Kidney tubule cell (primary cell): ENCODE data around the gene MYH7.
"Not testable (repeated sequence)": the region's sequence is repeated elsewhere in the genome, so short reads cannot be mapped to it uniquely, and the experiment has no call there.

Experiments
- DNase-seq: peaks from one replicate; pipeline ENCODE4 v3.0.0-alpha.2; 2018; ENCODE audit warnings: low spot score

MYH7 gene

DNA sequence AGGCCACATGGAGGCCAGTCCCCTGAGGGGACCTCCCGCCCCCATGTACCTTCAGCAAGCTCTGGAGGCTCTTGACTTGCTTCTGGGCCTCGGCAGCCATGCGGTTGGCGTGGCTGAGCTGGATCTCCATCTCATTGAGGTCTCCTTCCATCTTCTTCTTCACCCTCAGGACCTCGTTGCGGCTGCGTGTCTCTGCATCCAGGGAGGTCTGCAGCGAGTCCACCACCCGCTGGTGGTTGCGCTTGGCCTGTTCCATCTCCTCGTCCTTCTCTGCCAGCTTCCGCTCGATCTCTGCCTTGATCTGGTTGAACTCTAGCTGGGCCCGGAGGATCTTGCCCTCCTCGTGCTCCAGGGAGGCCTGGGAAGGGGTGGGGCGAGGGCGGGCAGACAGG is 49.2 kb downstream of the MYH7 start:
- not testable (repeated sequence) for DNase-seq

DNA sequence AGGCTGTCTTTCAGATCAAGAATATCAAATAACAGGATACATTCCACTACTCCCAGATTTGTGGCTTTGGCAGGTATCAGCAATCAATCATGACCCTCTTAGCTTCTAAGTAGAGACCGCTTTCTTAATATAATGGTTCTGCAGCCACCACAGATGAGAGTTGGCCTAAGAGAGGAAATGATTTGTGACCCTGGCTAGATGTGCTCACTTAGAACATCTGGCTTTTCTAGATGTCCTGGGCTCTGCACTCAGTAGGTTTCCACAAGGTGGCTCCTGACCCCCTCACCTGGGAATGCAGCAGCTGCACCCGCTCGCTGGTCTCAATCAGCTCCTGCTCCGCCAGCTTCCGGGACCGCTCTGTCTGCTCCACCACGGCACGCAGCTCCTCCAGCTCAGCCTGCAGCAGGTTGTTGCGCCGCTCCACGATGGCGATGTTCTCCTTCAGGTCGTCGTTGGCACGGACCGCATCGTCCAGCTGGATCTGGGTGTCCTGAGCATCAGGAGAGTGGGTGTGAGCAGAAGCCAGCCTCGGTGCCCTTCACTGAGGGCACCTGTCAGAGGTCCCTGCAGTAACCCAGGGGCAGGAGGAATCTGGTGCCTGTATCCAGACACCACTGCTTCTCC is 49.7 kb downstream of the MYH7 start:
- DNase-seq: no peak

DNA sequence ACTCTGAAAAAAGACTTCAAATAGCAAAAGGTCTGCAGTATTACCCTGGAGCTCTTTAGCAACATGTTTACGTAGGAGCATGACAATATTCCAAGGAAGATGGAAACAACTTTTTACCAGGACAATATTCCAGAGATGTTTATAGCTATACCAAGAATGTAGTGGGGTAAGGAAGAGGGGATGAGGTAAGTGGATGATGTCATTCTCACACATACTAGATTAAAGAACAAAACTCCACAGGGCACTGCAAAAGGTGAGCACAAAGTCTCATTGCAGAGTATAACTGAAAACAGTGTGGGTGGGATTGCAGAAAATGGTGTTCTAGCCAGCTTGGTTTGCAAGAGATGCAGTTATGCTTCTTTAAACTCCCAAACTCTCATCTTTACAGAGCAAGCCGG is 50.2 kb downstream of the MYH7 start:
- DNase-seq: no peak

DNA sequence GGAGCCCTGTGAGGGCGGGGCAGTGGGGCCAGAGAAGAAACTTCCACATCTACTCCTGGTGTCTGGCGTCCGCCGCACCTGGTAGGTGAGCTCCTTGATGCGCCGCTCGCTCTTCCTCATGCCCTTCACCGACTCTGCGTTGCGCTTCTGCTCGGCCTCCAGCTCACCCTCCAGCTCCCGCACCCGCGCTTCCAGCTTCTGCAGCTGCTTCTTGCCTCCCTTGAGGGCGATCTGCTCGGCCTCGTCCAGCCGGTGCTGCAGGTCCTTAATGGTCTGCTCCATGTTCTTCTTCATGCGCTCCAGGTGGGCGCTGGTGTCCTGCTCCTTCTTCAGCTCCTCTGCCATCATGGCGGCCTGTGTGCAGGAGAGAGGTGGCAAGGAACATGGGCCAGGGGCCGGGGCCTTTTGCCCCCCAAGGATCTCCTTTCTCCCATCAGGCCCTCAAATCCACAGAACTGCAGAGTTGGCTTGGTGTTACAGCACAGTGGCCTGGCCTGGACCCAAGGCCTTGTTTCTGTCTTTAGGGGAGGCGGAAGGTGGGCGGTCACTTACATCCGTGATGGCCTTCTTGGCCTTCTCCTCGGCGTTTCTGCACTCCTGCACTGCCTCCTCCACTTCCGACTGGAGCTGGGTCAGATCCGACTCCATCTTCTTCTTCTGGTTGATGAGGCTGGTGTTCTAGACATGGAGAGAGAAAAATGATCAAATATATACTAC is 50.9 kb downstream of the MYH7 start:
- no peak for DNase-seq

DNA sequence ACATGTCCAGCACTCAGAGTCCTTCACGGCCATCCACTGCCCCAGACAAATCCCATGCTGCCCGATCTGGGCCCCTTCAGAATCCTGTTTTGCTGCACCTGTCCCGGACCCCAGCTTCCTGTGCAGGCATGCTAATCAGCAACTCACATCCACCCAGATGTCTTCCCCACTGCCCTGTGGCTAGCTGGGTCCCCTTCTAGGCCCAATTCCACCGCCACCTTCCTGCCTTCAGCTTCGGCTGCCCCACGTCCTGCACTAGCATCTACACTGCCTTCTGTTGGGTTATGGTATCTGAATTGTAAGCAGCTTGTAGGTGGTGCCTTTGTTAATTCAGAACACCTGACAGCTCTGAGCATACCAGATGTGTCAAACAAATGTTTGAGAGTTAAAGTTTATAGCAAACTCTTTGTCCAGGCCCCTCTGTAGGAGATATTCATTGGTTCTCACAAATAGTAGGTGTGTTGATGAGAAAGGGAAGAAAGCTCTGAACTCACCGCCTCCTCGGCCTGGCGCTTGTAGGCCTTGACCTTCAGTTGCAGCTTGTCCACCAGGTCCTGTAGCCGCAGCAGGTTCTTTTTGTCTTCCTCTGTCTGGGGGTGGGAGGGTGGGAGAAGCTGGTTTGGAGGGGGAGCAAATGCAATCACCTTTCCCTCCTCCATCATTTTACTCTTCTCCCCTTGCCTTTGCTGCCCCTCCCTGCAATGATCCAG is 52.6 kb downstream of the MYH7 start:
- no peak for DNase-seq

DNA sequence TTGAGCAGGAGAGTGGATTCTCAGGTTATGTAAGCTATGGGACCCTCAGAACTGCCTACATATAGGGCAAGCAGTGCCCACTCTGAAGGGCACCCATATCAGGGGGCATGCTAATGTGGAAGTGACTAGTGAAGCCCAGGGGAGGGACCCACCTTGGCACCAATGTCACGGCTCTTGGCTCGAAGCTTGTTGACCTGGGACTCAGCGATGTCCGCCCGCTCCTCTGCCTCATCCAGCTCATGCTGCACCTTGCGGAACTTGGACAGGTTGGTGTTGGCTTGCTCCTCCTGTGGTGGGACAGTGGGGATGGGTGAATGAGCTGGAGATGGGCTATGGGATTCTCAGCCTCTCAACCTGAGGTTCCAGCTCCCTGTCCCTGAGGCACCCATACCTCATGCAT is 53.2 kb downstream of the MYH7 start:
- DNase-seq: no peak

DNA sequence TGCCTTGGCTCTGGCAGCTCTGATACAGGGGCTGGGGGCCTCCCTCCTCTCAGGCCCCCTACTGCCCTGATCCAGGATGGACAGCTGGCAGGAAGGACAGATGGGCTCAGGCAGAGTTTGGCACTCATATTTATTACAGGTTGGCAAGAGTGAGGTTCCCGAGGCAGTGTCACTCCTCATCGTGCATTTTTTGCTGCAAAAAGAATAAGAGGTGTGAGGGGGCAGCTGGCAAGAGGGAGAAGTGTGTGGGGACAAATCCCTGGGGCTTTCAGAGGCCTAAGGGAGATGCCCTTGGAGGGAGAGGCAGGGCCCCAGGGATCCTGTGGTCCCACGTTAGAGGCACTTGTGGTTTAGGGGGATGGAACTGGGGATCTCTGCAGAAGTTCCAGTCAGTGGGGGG is 53.6 kb downstream of the MYH7 start:
- no peak for DNase-seq

DNA sequence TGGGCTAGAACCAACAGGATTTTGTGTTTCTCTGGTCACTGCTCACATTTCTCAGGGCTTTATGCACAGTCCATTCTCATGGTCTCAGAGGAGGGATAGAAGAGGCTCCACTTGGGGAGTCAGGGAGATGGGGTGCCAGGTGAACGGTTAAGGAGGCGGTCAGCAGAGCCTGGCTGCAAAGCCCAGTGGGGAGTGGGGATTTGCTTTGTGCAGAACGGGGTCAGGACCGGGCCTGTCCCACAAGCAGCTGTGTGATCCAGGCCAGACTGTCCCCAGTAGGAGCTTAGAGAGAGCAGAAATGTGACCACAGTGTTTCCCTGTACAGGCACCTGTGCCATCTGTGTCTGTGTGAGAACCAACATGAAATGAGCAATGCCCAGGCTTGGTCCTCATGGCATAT is 54.5 kb downstream of the MYH7 start:
- DNase-seq: no peak

DNA sequence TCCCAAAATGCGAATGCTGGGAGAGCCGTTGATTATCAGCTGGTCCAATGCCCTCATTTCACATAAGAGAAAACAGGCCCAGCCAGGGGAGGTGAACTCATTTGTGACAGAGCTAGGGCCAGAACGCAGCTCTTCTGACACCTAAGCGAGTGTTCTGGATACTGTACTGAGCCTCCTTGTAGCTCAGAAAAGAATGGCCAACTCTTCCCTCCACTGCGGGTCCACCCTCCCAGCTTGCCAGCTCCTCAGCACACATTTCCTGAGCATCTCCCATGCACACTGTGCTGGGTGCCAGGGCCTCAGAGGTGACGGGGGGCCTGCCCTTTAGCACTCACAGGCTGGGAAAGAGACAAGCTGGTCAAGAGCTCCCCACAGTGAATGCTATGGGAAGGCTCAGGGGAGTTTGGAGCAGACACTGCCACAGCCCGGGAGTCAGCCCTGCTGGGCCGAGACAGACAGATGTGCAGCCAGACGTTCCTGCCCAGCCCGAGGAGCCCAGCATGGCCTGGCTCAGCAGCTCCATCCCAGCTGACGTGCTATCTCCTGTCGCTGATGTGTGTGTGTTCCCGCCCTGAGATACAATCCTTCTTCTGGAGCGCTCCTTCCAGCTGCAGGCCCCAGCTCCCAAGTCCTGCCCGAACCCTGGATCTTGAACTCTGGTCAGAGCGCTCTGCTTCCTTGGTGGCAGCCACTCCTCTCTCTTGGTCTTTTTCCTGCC is 55.1 kb downstream of the MYH7 start:
- DNase-seq: no peak

DNA sequence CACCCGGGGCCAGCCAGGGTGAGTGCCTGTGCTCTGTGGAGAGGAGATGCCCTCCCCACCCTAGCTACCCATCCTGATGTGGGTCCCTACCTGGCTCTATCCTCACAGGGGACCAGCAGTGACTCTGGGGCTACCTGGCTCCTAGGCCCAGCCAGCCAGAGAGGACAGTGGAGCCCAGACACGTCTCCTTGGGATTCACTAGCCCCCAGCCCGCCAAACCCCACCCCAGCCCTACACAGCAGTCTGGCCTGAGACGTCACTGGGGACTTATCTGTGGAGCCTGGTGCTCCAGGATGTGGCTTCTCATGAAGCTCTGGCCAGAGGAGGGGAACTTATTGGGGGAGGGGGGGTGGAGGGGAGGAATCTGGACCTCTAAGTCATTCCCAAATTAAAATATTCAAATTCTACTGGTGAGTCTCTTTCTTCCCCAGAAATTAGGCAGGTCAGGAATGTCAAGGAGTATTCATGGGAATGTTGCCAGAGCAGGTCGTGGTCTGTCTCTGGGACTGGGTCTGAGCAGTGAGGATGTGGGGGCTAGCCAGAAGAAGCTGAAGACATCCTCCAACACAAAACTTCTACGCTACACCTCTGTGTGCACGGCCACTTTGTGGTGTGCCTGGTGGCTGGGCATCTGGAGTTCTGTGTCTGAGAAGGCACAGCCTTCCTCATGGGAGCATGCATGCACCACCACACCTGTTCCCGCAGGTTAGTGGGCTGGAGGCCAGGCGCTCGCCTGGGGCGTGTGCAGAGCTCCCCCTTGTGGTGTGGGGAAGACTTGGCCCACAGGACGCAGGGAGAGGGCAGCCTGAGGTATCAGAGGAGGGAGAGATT is 55.9 kb downstream of the MYH7 start:
- peak; percentile 67 for DNase-seq

DNA sequence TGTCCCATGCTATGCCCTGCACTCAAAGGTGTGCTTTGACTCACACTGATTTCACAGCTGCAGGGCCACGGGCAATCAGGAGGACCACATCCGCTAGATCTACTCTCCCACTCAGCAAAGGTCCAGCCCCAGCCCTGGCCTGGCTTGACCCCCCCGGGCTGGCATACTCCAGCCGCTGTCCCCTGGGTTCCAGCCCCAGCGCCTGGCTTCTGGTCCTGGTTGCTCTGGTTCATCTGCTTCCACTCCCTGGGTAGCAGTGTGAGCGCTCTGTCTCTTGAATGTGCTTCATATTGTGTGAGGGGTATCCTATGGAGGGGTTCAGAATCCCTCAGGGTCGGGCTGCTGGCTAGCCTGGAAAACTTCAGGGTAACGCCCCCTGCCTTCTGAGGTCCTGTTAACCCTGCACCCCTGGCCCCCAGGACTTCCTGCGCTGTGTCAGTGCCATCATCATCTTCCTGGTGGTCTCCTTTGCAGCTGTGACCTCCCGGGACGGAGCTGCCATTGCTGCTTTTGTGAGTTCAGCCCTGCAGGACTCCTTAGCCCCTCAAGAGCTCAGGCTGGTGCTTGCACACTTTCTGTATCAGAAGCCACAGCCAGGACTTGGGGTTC is 56.7 kb downstream of the MYH7 start:
- DNase-seq: no peak

DNA sequence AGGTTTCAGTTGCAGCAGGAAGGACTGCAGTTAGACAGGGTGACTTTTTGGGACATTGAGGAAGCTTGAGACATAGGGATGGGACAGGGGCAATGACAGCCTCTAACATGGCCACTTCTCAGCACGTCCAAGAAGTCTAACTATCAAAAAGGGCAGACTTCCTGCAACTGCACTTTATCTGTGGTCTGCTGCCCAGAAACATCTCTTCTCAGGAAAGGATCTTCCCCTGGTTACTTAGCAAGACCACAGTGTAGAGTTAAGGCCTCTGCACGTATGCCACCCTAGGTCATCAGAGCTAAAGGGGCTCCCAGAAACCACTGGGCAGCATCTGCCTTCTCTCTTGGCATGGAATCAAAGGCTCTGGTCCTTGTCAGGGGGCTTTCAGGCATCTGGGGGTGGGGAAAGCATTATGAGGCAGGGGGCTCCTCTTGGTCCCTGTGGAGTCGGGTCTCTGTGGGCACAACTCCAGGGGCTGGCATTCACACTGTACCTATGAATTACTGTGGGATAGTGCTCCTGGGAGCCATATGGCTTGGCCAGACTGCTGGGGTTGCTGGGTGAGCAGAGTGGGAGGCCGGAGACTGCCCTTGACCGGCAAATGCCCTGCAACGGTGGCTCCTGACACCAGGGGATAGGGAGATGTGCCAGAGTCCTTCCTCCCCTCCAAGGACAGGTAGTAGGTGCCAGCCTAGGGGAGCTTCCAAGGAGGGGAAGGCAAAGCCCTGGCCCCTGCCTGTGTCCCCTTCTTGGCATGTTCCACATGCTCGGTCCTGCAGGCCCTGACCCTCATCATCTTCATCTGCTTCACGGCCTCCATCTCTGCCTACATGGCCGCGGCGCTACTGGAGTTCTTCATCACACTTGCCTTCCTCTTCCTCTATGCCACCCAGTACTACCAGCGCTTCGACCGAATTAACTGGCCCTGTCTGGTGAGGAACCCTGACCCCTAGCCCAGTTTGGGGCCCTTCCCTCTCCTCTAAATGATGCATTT is 57.6 kb downstream of the MYH7 start:
- DNase-seq: no peak

DNA sequence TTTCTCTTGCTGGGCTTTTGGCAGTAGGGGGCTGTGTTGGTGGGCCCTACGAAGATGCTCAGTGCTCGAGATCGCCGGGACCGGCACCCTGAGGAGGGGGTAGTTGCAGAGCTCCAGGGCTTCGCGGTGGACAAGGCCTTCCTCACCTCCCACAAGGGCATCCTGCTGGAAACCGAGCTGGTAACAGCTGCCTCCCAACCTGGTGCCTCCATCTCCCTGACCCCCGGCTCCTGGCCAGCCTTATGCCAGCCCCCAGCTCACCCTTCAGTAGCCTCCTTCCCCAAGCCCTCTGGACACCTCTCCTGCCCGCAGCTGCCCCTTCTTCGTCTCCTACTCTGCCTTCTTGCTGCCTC is 58.3 kb downstream of the MYH7 start:
- no peak for DNase-seq

DNA sequence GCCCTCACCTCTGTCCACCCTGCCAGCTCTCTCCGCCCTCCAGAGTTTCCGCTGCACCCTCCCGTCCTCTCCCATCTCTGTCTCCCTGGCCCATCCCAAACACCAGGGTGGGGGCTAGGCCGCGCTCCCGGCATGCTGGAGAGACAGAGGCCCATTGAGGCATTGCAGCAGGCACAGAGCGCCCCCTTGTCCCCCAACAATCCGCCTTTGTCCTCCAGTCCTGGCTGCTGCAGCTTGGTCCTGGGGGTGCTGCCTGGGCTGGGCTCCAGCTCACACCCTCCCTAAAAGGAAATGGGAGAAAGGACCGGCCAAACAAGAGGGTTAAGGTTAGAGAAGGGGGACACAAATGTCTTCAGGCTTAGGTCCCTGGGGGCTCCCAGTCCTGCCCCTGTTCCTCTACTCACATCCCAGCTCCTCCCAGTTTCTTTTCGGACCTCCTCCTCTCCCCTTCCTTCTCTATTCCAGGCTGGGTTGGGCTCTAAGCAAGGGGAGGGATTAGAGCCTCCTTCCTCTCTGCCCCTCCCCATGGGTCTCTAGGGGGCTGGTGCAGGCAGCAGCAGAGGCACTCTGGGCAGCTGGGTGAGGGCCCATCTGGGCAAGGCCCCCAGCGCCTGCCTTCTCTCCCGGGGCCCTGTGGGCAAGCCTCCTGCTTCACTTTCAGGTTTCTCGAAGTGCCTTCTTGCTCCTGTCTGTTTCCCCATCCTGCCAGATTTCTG is 58.8 kb downstream of the MYH7 start, which contains the start of gene CMTM5:
Gene CMTM5 (plus strand): TSS at position 565 of the 716 bp plus-strand sequence. CDS start 206 bp downstream, outside the sequence.
- DNase-seq: no peak

DNA sequence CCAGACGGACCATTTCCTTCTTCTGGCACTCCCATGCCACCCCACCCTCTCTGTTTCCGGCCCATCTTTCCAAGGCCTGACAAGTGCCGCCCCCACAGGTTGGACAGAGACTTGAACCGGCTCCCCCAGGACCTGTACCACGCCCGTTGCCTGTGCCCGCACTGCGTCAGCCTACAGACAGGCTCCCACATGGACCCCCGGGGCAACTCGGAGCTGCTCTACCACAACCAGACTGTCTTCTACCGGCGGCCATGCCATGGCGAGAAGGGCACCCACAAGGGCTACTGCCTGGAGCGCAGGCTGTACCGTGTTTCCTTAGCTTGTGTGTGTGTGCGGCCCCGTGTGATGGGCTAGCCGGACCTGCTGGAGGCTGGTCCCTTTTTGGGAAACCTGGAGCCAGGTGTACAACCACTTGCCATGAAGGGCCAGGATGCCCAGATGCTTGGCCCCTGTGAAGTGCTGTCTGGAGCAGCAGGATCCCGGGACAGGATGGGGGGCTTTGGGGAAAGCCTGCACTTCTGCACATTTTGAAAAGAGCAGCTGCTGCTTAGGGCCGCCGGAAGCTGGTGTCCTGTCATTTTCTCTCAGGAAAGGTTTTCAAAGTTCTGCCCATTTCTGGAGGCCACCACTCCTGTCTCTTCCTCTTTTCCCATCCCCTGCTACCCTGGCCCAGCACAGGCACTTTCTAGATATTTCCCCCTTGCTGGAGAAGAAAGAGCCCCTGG is 59.8 kb downstream of the MYH7 start:
- no peak for DNase-seq

DNA sequence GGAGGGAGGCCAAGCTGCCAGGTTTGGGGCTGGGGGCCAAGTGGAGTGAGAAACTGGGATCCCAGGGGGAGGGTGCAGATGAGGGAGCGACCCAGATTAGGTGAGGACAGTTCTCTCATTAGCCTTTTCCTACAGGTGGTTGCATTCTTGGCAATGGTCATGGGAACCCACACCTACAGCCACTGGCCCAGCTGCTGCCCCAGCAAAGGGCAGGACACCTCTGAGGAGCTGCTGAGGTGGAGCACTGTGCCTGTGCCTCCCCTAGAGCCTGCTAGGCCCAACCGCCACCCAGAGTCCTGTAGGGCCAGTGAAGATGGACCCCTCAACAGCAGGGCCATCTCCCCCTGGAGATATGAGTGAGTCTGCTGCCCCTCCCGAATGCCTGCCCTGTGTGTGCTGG is 62.4 kb downstream of the MYH7 start:
- no peak for DNase-seq

DNA sequence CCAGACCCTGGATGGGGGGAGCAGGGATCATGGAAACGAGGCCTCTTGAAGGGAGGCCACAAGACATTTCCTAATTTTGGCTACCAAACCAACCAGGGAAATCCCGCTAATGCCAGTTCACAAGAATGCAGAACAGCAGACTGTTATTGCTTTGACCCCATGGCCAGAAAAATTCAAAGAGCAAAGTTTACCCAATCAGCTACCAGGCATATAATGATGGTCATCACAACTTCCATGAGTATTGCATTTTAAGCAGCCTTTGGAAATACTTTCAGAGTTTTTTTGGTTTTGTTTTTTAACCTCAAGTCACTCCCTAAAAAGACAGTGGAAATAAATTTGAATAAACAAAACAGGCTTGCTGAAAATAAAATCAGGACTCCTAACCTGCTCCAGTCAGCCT is 63.0 kb downstream of the MYH7 start, which contains the start of gene IL25:
Gene IL25 (plus strand): TSS at position 301 of the 400 bp plus-strand sequence.
- no peak for DNase-seq

DNA sequence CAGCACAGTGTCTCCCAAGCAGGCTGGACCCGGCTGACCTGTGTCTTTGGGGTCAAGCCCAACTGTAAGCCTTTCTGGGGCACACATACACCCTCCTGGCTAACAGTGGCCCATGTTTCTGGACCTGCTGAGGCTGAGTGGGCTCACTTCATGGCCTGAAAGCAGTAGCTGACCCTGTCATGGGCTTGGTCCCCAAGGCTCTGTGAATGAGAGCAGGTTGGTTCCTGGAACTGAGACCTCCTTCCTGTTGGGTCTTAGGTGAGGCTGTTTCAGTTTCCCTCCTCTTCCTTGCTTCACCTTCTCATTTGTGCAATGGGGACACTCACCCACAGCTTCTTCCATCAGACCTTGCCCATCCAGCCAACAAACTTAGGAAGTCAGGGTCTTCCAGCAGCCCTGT is 63.6 kb downstream of the MYH7 start:
- no peak for DNase-seq

DNA sequence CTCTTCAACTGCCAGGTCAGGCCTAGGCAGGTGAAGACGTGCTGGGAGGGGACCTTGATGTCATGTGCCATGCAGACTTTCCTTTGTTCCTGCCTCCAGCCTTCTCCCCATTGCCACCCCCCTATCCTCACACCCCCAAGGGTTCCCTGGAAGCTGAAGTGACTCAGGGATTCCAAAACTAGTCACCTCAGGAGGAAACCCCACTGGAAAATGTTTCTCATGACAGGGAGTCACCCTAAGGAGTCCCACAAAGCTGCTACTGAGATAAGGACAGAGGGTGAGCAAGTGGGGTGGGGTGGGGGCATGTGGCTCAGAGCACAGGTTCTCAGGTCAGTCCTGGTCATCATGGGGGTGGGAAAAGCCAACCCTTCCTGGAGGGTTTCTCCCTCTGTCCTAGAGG is 65.2 kb downstream of the MYH7 start:
- no peak for DNase-seq
